Measurements from ENCODE around the gene ACTRT2. TPM values are rescaled to one million over a fixed set of nuclear protein-coding genes. Genes with fewer than 3 reads are reported as not detected.

ACTRT2 gene
- total and polyA plus RNA-seq, 2 of the 8 experiments (the other 6 are each of a cell fraction or from before 2014, with no cell fraction given), result not detected

- no peak for TF ChIP-seq CHD7 (IDR thresholded peaks at IDR 0.05; ENCODE audit: insufficient replicate concordance, low read length)
- no peak for TF ChIP-seq KDM4A (IDR thresholded peaks at IDR 0.05; ENCODE audit: low read depth, low read length, severe bottlenecking)
- TF ChIP-seq POLR2AphosphoS5 (IDR thresholded peaks at IDR 0.05; ENCODE audit: low read depth, low read length), result no peak
- no peak for TF ChIP-seq TAF1 (IDR thresholded peaks at IDR 0.05; ENCODE audit: low read depth, low read length)
Measured at GRCh38 chr1:3062616-3063378, 41.5 kb downstream of the ACTRT2 start (continued).

Measured in H1 (cell line).